Fibroblast of lung (primary cell): ENCODE measurements around the gene KIAA1671.

Experiments
- EZH2 ChIP-seq: IDR thresholded peaks from 2 replicates; pipeline ENCODE4 v1.5.1; 2012; ENCODE audit warnings: low read length, control low read depth, mild to moderate bottlenecking; ENCODE audit errors: missing control alignments
- TF ChIP-seq, protein P1 (sequence below), 2 donors: IDR thresholded peaks in 1 of 2; conservative IDR thresholded peaks in 1 of 2; 1 replicate in 1 of 2; 2 replicates in 1 of 2; pipeline ENCODE4 v1.5.1; 2011 to 2012; ENCODE audit warnings: low read length in 2 of 2, control low read depth in 1 of 2, inconsistent platforms in 1 of 2, low read depth in 1 of 2, mild to moderate bottlenecking in 1 of 2

GRCh38 chr22:25085156-25085555 is 132.6 kb downstream of the KIAA1671 start:
- TF ChIP-seq, protein P1, sequence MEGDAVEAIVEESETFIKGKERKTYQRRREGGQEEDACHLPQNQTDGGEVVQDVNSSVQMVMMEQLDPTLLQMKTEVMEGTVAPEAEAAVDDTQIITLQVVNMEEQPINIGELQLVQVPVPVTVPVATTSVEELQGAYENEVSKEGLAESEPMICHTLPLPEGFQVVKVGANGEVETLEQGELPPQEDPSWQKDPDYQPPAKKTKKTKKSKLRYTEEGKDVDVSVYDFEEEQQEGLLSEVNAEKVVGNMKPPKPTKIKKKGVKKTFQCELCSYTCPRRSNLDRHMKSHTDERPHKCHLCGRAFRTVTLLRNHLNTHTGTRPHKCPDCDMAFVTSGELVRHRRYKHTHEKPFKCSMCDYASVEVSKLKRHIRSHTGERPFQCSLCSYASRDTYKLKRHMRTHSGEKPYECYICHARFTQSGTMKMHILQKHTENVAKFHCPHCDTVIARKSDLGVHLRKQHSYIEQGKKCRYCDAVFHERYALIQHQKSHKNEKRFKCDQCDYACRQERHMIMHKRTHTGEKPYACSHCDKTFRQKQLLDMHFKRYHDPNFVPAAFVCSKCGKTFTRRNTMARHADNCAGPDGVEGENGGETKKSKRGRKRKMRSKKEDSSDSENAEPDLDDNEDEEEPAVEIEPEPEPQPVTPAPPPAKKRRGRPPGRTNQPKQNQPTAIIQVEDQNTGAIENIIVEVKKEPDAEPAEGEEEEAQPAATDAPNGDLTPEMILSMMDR (conservative IDR thresholded peaks at IDR 0.05 in 1 of 2, IDR thresholded peaks at IDR 0.05 in 1 of 2; ENCODE audit: low read depth in 1 of 2, low read length in 2 of 2) = no peak
- TF ChIP-seq EZH2 = no peak
